Measurements from ENCODE around the gene TBC1D14.
"Not testable (repeated sequence)": the region's sequence is repeated elsewhere in the genome, so short reads cannot be mapped to it uniquely, and the experiment has no call there.

Gene TBC1D14

GRCh38 chr4:6956087-6956433 lies 46.4 kb downstream of the TBC1D14 start:
- DNase-seq, result no peak

- DNase-seq, result no peak
These were observed 47.0 kb downstream of the TBC1D14 start for GRCh38 chr4:6956434-6957147.

- no peak for DNase-seq
These were observed 47.5 kb downstream of the TBC1D14 start for GRCh38 chr4:6957148-6957520.

GRCh38 chr4:6957994-6958393 lies 48.4 kb downstream of the TBC1D14 start:
- no peak for DNase-seq

GRCh38 chr4:6959261-6959660 lies 49.6 kb downstream of the TBC1D14 start:
- DNase-seq, result no peak

- DNase-seq, result no peak
These were observed 50.5 kb downstream of the TBC1D14 start for GRCh38 chr4:6960154-6960553.

GRCh38 chr4:6960628-6961412 lies 51.2 kb downstream of the TBC1D14 start:
- no peak for DNase-seq

- DNase-seq, result no peak
These were observed 52.0 kb downstream of the TBC1D14 start for GRCh38 chr4:6961496-6962210.

- DNase-seq, result peak; percentile 59 to 66
These were observed 52.8 kb downstream of the TBC1D14 start for GRCh38 chr4:6962211-6963041.

GRCh38 chr4:6963139-6963611 lies 53.5 kb downstream of the TBC1D14 start:
- no peak for DNase-seq

GRCh38 chr4:6964858-6965257 lies 55.2 kb downstream of the TBC1D14 start:
- no peak for DNase-seq

GRCh38 chr4:6965329-6965728 lies 55.7 kb downstream of the TBC1D14 start:
- DNase-seq, result no peak

- DNase-seq, result no peak
These were observed 58.3 kb downstream of the TBC1D14 start for GRCh38 chr4:6967846-6968340.

- no peak for DNase-seq
These were observed 58.9 kb downstream of the TBC1D14 start for GRCh38 chr4:6968496-6968895.

GRCh38 chr4:6969826-6970800 lies 60.5 kb downstream of the TBC1D14 start:
- no peak for DNase-seq

GRCh38 chr4:6971536-6972374 lies 62.1 kb downstream of the TBC1D14 start:
- no peak for DNase-seq

- no peak for DNase-seq
These were observed 62.7 kb downstream of the TBC1D14 start for GRCh38 chr4:6972375-6972650.

- no peak for DNase-seq
These were observed 63.3 kb downstream of the TBC1D14 start for GRCh38 chr4:6972911-6973310.

- DNase-seq, result peak; percentile 57 to 69
These were observed 64.7 kb downstream of the TBC1D14 start for GRCh38 chr4:6974138-6974848.

- DNase-seq, result not testable (repeated sequence)
These were observed 68.2 kb downstream of the TBC1D14 start for GRCh38 chr4:6977846-6978245.

Data from NCI-H187 (cell line).